ENCODE results near the gene DPP6. TPM values are rescaled to one million over a fixed set of nuclear protein-coding genes. Genes with fewer than 3 reads are reported as not detected.

DPP6 gene
- total RNA-seq, 1 donor from 2014 or later = 1.4 TPM

DNA sequence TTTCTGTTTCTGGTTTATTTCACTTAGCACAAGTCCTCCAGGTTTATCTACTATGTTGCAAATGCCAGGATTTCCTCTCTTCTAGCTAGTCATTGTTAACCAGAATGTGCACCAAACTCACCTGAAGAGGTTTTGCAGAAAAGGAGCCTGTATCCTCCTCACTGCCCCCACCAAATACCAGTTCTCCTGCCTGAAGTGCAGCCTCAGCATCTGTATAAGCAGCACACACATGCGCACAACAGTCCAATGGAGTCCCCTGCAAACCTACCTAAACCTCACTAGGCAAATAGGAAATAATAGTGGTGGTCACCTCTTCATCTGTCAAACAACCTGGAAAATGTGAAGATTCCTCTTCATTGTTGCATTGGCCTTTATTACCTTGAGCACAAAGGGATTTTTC, 712.9 kb downstream of the DPP6 start:
- no peak overlapping the region for H3K4me3 Mint-ChIP-seq (ENCODE audit: unreplicated experiment)
- H3K9me3 Mint-ChIP-seq (ENCODE audit: unreplicated experiment) = no peaks in the 10 kb centered on the region
- peaks cover 5% of the 10 kb centered on the region for H3K27me3 Mint-ChIP-seq (ENCODE audit: unreplicated experiment)
- peaks cover 4% of the 10 kb centered on the region for H3K36me3 Mint-ChIP-seq (ENCODE audit: low read depth, unreplicated experiment)
- H3K27ac Mint-ChIP-seq (ENCODE audit: unreplicated experiment) = no peak overlapping the region
- no peaks in the 10 kb centered on the region for H3K4me1 Mint-ChIP-seq (ENCODE audit: unreplicated experiment)
- DNase-seq (ENCODE audit: low spot score) = no peak
- TF ChIP-seq, protein P1, sequence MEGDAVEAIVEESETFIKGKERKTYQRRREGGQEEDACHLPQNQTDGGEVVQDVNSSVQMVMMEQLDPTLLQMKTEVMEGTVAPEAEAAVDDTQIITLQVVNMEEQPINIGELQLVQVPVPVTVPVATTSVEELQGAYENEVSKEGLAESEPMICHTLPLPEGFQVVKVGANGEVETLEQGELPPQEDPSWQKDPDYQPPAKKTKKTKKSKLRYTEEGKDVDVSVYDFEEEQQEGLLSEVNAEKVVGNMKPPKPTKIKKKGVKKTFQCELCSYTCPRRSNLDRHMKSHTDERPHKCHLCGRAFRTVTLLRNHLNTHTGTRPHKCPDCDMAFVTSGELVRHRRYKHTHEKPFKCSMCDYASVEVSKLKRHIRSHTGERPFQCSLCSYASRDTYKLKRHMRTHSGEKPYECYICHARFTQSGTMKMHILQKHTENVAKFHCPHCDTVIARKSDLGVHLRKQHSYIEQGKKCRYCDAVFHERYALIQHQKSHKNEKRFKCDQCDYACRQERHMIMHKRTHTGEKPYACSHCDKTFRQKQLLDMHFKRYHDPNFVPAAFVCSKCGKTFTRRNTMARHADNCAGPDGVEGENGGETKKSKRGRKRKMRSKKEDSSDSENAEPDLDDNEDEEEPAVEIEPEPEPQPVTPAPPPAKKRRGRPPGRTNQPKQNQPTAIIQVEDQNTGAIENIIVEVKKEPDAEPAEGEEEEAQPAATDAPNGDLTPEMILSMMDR (IDR thresholded peaks at IDR 0.05; ENCODE audit: unreplicated experiment) = no peak

DNA sequence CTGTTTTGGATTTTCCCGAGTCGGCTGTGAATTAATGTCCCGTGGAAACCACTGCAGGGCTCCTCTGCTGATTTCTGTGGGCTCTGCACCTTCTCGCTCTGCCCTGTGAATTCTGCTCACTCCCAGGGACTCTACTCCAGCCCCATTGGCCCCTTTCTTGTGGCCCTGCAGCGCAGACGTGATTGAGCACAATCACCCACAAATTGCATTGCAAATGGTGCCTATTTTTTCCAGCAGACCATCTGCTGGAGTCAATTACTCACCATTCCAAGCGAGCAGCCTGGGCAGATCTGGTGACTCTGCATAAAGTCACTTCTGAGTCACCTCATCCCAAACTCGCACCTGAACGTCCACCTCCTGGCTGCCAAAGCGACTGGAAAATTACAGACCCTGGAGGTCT, 714.9 kb downstream of the DPP6 start:
- DNase-seq (ENCODE audit: low spot score) = no peak
- Mint-ChIP-seq H3K4me3 (ENCODE audit: unreplicated experiment) (no peak overlapping the region), H3K27me3 (ENCODE audit: unreplicated experiment) (peaks cover 5% of the 10 kb centered on the region), H3K4me1 (ENCODE audit: unreplicated experiment) (no peaks in the 10 kb centered on the region), H3K27ac (ENCODE audit: unreplicated experiment) (no peak overlapping the region), H3K9me3 (ENCODE audit: unreplicated experiment) (no peaks in the 10 kb centered on the region), H3K36me3 (ENCODE audit: low read depth, unreplicated experiment) (peaks cover 6% of the 10 kb centered on the region)
- TF ChIP-seq, protein P1 (IDR thresholded peaks at IDR 0.05; ENCODE audit: unreplicated experiment) = no peak

DNA sequence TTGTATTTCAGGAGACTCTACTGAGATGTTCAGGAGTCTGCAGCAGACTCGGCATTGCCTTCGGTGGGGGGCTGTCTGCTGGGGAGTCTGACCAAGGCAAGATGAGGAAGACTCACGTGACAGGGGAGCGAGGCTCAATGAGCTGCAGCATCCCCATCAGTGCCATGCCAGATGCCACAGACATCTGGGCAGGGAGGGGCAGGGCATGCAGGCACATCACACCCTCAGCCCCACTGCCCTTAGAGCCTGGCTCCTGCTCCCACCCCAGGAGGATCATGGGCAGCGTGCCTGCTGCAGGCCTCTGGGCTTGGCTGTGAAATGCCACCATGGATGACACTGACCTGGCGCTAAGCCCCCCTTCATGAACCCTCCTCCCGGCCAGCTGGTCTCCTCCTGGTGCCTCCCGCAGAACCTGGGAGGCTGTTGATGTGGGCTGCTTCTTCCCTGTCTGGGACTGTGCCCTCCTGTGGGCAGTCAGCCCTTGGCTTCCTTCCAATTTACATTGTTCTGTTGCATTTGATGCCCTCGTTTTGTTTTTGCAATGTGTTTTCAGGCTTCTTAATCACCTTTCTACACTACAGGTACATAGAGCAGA, 715.7 kb downstream of the DPP6 start:
- DNase-seq (ENCODE audit: low spot score) = no peak
- H3K4me1 Mint-ChIP-seq (ENCODE audit: unreplicated experiment) = no peaks in the 10 kb centered on the region
- no peak overlapping the region for H3K27ac Mint-ChIP-seq (ENCODE audit: unreplicated experiment)
- TF ChIP-seq, protein P1 (IDR thresholded peaks at IDR 0.05; ENCODE audit: unreplicated experiment) = no peak
- H3K27me3 Mint-ChIP-seq (ENCODE audit: unreplicated experiment) = peaks cover 5% of the 10 kb centered on the region
- H3K9me3 Mint-ChIP-seq (ENCODE audit: unreplicated experiment) = no peaks in the 10 kb centered on the region
- no peak overlapping the region for H3K4me3 Mint-ChIP-seq (ENCODE audit: unreplicated experiment)
- peaks cover 6% of the 10 kb centered on the region for H3K36me3 Mint-ChIP-seq (ENCODE audit: low read depth, unreplicated experiment)

DNA sequence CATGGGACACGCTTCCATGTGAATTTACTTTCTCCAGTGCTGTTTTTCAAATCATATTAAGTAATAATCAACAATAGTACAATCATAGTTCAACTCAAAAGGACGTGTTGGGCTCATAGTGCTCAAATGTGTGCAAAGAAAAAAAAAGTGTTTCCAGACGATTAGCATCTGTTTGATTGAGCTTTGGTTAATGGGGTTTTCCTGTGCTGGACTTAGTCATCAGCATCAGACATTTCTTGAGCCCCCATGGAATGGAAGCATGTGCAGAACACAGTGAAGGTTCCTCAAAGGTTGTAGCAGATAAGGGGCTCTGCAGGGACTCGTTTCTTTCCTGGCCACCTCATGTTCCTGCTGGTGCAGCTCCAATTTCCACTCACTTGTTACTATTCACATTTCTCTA, 716.8 kb downstream of the DPP6 start:
- no peak overlapping the region for H3K27ac Mint-ChIP-seq (ENCODE audit: unreplicated experiment)
- H3K4me3 Mint-ChIP-seq (ENCODE audit: unreplicated experiment) = no peak overlapping the region
- no peaks in the 10 kb centered on the region for H3K9me3 Mint-ChIP-seq (ENCODE audit: unreplicated experiment)
- TF ChIP-seq, protein P1 (IDR thresholded peaks at IDR 0.05; ENCODE audit: unreplicated experiment) = no peak
- no peaks in the 10 kb centered on the region for H3K4me1 Mint-ChIP-seq (ENCODE audit: unreplicated experiment)
- peaks cover 6% of the 10 kb centered on the region for H3K36me3 Mint-ChIP-seq (ENCODE audit: low read depth, unreplicated experiment)
- H3K27me3 Mint-ChIP-seq (ENCODE audit: unreplicated experiment) = peaks cover under 1% of the 10 kb centered on the region
- DNase-seq (ENCODE audit: low spot score) = no peak

DNA sequence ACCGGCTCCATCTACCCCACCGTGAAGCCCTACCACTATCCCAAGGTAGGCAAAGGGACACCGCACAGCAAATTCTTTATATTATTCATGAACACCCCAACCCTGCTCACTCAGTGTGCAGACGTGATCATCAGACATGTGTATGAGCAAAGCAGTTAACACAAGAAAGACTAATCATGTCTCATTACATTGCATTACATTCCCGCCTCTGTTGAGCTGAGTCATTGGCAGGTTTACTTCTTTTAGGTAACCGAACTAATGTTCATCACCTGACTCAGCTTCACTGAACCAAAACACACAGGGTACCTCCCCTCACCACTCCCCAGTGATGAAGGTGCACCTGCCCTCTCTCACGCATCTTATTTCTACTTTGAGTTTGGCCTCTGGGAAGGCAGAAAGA, 717.3 kb downstream of the DPP6 start:
- Mint-ChIP-seq H3K36me3 (ENCODE audit: low read depth, unreplicated experiment) (peaks cover 6% of the 10 kb centered on the region), H3K27ac (ENCODE audit: unreplicated experiment) (no peak overlapping the region), H3K27me3 (ENCODE audit: unreplicated experiment) (no peaks in the 10 kb centered on the region), H3K9me3 (ENCODE audit: unreplicated experiment) (no peaks in the 10 kb centered on the region), H3K4me3 (ENCODE audit: unreplicated experiment) (no peak overlapping the region), H3K4me1 (ENCODE audit: unreplicated experiment) (no peaks in the 10 kb centered on the region)
- DNase-seq (ENCODE audit: low spot score) = no peak
- TF ChIP-seq, protein P1 (IDR thresholded peaks at IDR 0.05; ENCODE audit: unreplicated experiment) = no peak
